Stimulated activated CD4-positive, alpha-beta T cell treated with anti-CD3 and anti-CD28 coated beads, TNF-alpha, amount 100 ng/mL, for 4 hours (primary cell): ENCODE results near the gene ZNF619.
A peak's percentile ranks its signal among the peaks of the same experiment; 100 is the strongest.
"Not testable (repeated sequence)": the region's sequence is repeated elsewhere in the genome, so short reads cannot be mapped to it uniquely, and the experiment has no call there.

Source experiments
- DNase-seq, 3 experiments: peaks; one replicate each; pipeline ENCODE4 v3.0.0-alpha.2; 2020; ENCODE audit warnings: low read depth in 3 of 3

ZNF619 gene

DNA sequence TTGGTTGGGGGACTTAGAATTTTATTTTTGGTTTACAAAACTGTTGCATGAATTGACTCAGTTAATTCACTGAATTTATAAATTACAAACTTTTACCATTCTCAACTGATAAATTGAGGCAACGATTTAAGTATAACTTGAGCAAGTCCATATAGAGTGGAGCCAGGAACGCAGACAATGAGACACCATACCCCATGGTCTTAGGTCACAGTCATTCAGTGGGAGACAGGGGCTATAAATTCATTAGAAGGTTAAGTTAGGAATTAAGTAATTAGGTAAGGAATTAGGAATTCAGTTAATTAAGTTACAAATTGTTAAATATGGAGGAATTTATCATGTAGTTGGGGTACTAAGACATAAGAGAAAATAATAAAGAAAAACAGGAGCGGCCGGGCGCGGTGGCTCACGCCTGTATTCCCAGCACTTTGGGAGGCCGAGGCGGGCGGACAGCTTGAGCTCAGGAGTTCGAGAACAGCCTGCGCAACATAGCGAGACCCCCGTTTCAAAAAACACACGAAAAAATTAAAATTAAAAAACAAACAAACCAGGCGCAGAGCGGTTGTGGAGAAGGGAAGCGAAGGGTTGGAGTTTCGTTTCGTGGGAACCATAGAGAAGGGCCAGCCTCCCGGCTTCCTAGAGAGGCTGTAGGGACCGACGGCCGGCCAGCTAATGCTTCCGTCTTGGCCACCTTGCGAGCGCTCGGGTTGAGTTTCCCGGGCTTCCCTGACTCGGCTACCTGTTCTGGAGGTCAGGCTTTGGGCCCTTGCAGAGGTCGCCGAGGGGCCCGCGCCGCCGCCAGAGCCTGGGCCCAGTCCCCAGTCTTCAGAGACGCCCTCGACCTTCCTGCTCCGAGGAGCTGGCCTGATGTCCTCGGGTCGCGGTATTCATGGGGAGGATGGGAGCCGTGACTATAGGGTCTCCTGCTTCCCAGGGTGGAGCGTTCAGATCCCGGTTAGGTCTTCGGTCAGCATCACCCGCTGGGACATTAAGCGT is at the start of gene ZNF619:
Gene ZNF619, plus strand, starts transcription at position 645 of the 993 bp plus-strand sequence. CDS start 858 bp downstream, outside the sequence.
- peak in 2 of 3 experiments; percentile 21 to 36 for DNase-seq

DNA sequence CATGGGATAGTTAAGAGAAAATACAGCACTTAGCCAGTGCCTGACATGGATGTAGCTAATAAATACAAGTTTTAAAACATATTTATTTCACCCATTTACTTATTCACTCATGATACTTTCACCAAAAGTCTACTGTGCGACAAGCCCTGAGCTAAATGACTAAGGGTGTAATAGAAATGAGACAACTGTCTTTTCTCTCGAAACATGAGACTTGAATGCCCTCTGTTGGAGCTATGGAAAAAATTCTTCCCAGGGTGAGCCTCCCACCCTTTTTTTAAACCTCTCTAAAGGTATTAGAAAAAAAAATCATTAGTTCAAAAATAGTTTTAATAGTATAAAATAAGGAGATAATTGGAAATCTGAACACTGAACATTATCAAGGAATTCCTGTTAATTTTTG is 44.1 kb upstream of the ZNF619 start:
- DNase-seq = no peak

DNA sequence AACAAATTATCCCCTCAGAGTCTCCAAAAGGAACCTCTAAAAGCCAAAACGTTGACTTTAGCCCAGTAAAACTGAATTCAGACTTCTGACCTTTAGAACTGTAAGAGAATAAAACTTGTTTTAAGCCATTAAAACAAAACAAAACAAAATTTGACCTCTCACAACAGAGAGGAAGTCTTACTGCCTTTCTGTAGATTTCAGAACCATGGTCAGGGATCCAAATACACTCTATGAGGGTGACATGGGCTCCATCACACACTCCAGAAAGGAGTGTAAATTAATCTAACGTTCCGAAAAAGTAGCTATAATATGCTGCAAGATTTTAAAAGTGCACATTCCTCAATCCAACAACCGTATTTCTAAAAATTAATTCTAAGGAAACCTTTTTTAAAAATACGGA is 39.0 kb upstream of the ZNF619 start:
- no peak for DNase-seq

DNA sequence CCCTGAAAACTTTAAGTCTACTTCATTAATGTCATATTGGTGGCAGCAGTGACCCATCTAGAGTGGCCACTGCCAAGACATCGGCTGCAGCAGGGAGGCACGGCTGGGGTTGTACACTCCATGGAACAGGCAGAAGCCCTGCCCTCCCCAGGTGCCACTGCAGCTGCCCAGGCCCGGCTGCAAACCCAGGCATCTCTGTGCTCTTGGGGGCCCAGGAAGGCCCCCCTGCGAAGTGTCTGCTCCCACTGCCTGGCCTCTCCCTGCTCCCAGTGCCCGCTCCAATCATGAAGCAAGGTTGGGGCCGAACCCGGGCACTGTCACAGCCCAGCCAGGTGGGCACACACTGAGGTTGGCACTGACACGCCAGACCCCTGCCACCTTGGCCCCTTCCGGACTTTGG is 31.9 kb upstream of the ZNF619 start:
- no peak for DNase-seq

DNA sequence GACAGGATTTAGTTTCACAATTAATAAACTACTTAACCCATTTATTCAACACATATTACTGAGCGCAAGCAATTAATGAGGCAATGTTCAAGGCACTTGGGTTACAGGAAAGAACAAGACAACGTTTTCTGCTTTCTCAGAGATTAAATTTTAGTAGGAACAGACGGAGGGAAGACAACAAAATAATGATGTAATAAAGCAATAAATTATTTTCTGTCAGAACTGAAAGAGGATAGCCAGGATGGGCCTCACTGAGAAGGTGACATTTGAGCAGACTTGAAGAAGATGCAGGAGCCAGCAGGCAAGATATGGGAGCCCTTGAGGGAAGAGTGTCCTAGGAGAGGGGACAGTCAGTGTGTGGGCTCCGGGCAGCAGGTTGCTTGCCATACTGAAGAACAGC is 31.0 kb upstream of the ZNF619 start:
- DNase-seq = no peak

DNA sequence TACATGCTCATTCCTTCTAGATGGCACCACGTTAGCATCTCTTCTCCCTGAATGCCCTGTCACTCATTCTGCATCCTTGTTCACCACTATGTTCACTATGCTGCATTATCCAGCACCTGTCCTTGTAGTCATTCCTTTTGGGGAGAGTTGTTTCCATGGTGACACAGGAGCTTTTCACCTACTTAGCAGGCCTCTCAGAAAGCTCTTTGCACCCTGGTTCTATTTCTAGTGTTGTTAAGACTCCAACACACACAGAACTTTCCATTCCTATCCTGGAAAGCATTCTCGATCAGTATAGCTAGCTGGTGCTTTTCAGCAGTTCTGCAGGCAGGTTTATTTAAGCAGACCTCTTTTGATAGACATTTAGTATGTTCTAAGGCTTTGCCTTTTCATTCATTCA is 26.5 kb upstream of the ZNF619 start:
- no peak for DNase-seq

DNA sequence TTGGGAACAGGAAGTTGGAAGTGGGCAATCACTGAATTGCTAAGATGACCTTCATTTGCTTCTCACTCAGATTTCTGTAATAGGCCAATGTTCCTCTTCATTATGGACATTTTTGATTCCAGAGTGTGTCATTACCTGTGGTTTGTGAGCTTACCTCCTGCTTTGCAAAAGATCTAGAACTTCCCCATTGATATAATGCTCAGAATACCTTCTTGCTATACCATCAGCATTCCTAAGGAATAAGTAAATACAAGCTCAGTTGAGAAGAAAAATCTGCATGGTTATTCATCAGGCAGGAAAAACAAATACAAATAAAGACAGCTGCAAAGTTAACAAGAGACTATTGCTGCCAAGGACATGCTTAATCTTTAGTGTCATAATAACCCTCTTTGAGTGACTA is 25.4 kb upstream of the ZNF619 start:
- DNase-seq = no peak

DNA sequence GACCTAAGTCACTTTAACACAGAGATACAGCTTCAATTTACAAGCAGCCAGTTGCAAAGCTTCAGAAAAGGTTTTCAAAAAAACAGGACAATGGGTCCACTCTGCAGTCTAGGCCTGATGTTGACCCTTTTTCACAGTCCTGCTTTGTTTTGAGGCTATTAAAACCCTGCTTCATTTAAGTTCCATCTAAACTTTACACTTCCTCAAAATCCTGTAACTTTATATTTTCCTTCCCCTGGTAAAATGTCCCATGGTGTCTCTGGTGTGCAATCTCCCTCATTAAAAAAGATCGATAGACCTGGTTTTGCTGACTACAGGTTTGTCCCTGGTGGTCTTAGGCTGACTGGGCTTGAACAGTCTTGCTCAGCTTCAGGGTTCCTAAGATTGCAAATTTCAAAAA is 24.9 kb upstream of the ZNF619 start:
- DNase-seq = no peak

DNA sequence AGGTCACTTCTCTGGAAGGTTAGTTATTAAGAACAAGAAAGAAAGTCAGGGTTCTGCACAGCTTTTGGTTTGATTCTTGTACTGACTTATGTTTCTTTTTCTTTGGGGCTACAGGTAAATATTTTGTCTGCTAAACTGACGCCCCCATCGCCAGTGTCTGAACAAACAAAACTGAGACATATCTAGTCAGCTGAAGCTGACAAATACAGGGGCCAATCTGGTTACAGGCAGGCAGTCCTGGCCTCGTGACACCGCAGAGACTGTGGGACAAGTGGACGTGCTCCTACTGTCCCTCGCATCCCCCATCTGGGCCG is 24.4 kb upstream of the ZNF619 start:
- no peak for DNase-seq

DNA sequence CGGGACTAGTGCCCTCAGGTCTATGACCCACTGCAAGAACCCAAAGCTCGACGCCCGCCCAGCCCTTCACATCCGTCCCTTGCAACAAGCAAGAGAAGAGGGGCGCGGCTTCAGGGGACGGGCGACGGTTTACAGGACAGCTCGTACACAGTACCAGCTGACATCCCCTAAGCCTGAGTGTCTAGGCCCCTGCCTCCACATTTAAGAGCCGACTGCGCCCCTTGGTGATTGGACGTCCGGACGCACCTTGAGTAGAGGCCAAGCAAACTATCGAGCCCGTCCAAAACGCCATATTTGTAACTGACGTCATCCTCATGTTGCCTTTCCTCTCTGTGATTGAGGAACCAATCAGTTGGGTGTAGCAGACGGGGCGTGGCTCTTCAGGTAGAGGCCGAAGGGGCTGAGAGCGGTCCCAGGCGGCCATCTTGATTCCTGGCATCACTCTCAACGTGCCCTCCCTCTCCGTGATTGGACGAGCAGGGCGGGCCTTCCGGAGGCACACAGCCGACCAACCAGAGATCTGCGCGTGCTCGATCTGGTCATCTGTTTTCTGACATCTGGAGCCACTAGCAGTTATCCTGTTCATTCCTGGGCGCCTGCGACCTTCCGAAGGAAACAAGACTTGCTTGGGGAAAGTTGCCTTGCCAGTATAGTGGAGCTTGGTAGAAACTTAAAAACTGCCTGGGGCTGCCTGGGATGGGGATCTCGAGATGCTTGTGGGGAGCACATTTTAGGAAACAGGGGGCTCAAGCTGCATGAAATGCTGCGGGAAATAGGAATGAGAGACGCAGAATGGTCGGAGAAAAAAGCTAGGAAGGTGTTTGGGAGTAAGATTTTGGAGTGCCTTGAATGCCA is 23.8 kb upstream of the ZNF619 start:
- peak; percentile 83 to 91 (median 89) for DNase-seq

DNA sequence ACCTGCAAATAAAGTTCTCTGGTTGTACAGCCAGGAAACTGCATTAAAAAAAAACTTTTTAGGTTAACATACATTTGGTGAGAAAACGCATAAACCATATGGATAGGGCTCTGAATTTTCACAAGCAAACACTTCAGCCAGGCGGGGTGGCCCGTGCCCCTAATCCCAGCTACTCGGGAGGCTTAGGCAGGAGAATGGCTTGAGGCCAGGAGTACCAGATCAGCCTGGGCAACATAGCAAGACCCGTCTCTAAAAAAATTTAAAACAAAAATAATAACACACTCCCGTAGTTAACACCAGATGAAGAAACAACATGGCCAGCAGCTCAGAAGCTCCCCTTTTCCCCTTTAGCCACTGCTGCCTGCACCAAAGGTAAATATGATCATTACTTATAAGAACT is 23.0 kb upstream of the ZNF619 start:
- no peak for DNase-seq

DNA sequence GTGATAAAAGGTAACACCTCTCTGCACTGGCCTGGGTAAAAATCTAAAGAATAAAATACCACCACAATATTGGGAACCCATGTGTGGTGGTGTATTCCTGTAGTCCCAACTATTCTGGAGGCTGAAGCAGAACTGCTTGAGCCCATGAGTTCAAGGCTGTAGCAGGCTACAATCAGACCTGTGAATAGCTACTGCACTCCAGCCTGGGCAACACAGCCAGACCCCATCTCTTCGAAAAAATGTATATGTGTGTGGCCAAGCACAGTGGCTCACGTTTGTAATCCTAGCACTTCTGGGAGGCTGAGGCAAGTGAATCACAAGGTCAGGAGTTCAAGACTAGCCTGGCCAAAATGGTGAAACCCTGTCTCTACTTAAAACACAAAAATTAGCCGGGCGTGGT is 21.6 kb upstream of the ZNF619 start:
- no peak for DNase-seq

DNA sequence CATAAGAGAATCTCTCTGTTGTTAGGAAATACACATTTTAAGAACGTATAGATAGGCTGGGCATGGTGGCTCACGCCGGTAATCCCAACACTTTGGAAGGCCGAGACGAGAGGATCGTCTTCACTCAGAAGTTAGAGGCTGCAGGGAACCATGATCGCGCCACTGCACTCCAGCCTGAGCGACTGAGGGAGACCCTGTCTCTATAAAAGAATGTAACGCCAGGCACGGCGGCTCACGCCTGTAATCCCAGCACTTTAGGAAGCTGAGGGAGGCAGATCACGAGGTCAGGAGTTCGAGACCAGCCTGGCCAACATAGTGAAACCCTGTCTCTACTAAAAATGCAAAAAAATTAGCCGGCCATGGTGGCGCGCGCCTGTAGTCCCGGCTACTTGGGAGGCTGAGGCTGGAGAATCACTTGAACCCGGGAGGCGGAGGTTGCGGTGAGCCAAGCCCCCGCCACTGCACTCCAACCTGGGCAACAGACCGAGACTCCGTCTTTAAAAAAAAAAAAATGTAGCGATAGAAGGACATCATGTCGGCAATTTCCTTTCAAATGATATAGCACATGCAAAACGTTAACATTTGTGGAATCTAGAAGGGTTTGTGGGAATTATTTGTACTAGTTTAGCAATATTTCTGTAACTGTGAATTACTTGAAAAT is 20.5 kb upstream of the ZNF619 start:
- no peak for DNase-seq

DNA sequence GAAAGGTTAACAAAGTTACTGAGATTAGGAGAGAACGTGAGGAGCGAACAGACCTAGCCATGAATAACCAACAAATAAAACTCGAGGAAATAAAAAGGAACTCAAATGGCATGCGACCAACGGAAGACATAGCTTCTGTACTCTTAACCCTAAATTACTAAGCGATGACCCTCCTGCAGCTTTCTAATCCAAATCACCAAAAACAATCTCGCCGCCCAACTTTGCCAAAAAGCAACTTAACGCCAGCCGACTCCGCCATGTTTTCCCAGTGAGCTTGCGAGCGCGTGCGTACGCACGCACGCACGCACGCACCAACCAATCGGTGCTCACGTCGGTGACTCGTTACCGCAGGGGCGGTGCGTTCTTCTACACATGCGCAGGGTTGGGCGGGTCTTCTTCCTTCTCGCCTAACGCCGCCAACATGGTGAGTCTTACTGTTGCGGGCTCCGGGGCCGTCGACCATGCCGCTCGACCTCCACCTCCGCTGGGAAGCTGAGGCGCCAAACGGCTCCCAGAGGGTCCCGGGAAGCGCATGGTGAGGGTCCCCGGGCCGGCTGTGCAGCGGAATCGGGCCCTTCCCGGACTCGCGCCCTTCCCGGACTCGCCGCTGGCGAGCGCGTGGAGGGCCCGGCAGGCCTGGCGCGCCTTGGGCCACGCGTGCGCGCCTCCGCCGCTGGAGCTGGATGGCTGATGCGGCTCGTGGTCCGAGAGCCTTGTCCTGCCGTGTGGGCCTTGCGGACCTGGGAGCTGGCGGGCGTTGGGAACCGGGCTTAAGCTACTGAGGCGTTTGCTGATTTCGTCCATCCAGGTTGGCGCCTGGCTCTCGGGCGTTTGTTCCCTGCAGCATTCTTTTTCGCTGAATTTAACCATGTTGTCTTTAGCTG is 19.7 kb upstream of the ZNF619 start, which contains the start of gene RPL14:
Gene RPL14, plus strand, starts transcription at position 400 of the 884 bp plus-strand sequence. Its CDS starts 133 bp downstream, at position 533.
- DNase-seq = peak; percentile 86 to 93 (median 91)

DNA sequence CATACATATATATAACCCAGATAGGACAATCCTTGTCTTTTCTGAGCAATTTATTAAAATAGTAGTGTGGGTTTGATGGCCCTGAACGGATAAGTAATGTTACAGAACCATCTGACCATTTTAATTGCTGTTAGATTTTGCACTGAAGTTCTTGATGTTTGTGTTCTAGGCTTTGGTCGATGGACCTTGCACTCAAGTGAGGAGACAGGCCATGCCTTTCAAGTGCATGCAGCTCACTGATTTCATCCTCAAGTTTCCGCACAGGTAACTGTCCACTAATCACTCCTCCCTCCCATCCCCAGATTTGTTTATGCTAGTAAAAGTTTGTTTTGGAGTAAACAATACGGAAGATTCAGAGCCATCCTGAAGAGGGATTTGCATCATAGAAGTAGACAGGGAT is 18.4 kb upstream of the ZNF619 start:
- no peak for DNase-seq

DNA sequence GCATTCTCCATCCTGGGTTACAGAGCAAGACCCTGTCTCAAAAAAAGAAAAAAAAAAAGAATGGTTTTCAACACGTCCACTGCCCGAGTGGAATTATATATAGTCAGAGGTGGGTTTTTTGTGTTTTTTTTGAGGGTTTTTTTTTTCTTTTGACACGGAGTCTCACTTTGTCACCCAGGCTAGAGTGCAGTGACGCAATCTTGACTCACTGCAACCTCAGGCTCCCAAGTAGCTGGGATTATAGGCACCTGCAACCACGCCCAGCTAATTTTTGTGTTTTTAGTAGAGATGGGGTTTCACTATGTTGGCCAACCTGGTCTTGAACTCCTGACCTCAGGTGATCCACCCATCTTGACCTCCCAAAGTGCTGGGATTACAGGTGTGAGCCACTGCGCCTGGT is 16.4 kb upstream of the ZNF619 start:
- DNase-seq = not testable (repeated sequence)

DNA sequence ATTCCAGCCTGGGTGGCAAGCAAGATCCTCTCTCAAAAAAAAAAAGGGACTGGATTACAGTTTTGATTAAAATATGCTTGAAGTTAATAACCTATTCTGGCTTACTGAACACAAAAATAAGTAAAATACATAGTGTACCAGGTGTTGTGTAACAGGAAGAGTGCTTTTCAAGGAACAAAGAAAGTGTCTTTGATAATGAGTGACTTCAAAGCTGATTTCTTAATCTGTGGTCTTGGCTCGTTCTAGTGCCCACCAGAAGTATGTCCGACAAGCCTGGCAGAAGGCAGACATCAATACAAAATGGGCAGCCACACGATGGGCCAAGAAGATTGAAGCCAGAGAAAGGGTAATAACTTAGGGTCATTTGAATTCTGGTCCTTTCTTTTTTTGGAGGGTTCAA is 15.8 kb upstream of the ZNF619 start:
- no peak for DNase-seq

DNA sequence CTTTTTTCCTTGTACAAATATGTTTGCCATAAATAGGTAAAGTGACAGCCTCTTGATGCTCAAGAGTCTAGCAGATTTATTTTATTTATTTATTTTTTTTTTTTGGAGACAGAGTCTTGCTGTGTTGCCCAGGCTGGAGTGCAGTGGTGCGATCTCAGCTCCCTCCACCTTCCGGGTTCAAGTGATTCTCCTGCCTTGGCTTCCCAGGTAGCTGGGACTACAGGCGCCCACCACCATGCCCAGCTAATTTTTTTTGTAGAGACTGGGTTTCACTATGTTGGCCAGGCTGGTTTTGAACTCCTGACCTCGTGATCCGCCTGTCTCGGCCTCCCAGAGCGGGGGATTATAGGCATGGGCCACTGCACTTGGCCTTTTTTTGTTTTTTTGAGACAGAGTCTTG is 14.1 kb upstream of the ZNF619 start:
- not testable (repeated sequence) for DNase-seq

DNA sequence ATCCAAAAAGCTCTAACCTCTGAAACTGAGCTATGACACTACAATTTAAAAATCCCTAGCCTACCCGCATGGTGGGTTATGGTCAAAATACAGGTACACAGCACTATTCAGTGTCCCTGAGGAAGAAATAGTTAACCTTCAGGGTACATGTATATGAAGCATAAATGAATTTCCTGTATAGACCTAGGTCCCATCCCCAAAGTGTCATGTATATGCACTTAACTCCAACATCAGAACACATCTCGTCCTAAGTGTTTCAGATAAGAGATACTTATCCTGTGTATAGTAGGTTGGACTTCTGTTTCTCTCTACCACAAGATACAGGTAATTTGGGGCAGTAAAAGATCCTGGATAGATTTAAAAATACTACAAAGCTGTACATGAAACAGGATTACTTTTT is 13.3 kb upstream of the ZNF619 start:
- DNase-seq = no peak

DNA sequence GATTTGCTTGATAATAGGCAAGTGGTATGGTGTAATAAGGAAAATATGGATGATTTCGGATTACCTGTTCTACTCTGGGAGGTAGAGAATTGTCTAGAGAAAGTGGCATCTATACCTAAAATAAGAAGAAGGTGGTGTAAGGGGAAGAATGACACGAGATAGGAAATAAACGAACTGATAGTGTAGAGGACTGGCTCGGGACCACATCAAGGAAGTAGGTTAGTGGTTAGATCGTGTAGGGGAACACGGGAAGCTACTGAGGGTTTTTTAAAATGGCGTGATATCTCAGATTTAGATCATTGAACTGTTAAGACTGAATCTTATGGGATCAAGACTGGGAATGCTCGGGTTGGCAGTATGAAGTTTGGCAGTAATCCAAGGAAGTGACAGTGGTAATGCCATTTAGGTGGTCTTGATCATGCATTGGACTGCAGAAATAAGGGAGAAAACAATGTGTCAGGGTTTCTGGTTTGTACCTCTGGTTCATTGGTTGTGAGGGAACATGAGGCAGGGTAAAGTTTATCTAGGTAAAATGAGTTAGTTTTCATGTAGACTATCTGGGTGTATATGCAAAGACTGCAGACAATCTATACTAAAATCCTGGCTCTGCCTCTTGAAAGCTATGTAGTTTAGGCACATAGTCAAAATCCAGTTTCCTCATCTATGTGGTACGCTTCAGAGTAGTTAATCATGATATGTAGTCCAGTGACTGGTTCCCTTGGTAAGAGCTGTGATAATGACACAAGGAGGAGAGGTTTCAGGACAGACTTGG is 12.4 kb upstream of the ZNF619 start:
- DNase-seq = no peak

DNA sequence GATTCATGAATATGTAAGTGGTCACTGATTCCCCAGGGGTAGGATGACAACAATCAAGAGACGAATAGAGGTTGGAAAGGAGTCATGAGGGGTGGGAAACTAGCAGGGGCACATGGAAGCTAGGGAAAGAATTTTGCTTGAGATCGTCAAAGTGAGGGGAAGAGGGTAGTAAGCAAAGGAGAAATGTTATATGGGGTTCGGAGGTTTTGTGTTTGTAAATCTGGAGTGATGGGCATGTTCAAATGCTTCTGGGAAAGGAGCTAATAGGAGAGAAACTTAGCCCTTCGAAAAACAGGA is 11.9 kb upstream of the ZNF619 start:
- DNase-seq = no peak
